ENCODE measurements around the gene PGRMC2. TPM values are rescaled to one million over a fixed set of nuclear protein-coding genes. Genes with fewer than 3 reads are reported as not detected.

Gene PGRMC2
- 18.0 and 47.2 TPM in 2 replicates for total RNA-seq

- DNase-seq = peak; percentile 47
These were observed at the start of gene PGRMC2 for GRCh38 chr4:128287141-128287870. Gene PGRMC2 (minus strand): TSS chr4:128287813. CDS start chr4:128287790, 23 bp downstream.

GRCh38 chr4:128335541-128335940 is 47.9 kb upstream of the PGRMC2 start:
- DNase-seq = no peak

GRCh38 chr4:128334256-128334655 is 46.6 kb upstream of the PGRMC2 start:
- no peak for DNase-seq

- peak; percentile 15 for DNase-seq
These were observed 45.9 kb upstream of the PGRMC2 start for GRCh38 chr4:128333309-128334018.

- DNase-seq = no peak
These were observed 44.5 kb upstream of the PGRMC2 start for GRCh38 chr4:128332081-128332480.

- DNase-seq = no peak
These were observed 42.0 kb upstream of the PGRMC2 start for GRCh38 chr4:128329638-128330037.

GRCh38 chr4:128328106-128328505 is 40.5 kb upstream of the PGRMC2 start:
- DNase-seq = no peak

GRCh38 chr4:128323401-128323800 is 35.8 kb upstream of the PGRMC2 start:
- no peak for DNase-seq

- peak; percentile 91 for DNase-seq
These were observed 35.4 kb upstream of the PGRMC2 start for GRCh38 chr4:128322986-128323385.

- peak; percentile 35 for DNase-seq
These were observed 34.7 kb upstream of the PGRMC2 start for GRCh38 chr4:128322311-128322710.

GRCh38 chr4:128320656-128321055 is 33.0 kb upstream of the PGRMC2 start:
- no peak for DNase-seq

- no peak for DNase-seq
These were observed 28.3 kb upstream of the PGRMC2 start for GRCh38 chr4:128315756-128316520.

GRCh38 chr4:128311659-128312403 is 24.2 kb upstream of the PGRMC2 start:
- DNase-seq = peak; percentile 10

- peak; percentile 17 for DNase-seq
These were observed 22.7 kb upstream of the PGRMC2 start for GRCh38 chr4:128310266-128310697.

- no peak for DNase-seq
These were observed 22.0 kb upstream of the PGRMC2 start for GRCh38 chr4:128309585-128309984.

- DNase-seq = no peak
These were observed 21.4 kb upstream of the PGRMC2 start for GRCh38 chr4:128308986-128309385.

GRCh38 chr4:128307123-128307571 is 19.5 kb upstream of the PGRMC2 start:
- DNase-seq = no peak

- DNase-seq = no peak
These were observed 18.3 kb upstream of the PGRMC2 start for GRCh38 chr4:128305942-128306341.

GRCh38 chr4:128303986-128304385 is 16.4 kb upstream of the PGRMC2 start:
- DNase-seq = peak; percentile 18

GRCh38 chr4:128303405-128303785 is 15.8 kb upstream of the PGRMC2 start:
- DNase-seq = no peak

GRCh38 chr4:128301979-128302378 is 14.4 kb upstream of the PGRMC2 start:
- DNase-seq = peak; percentile 37

GRCh38 chr4:128299848-128300247 is 12.2 kb upstream of the PGRMC2 start:
- DNase-seq = no peak

All from dermis blood vessel endothelial cell (primary cell).